CD4-positive, alpha-beta T cell treated with Interleukin-1 beta for 1 hour (primary cell): ENCODE results near the gene MGAT4B.

Experiments
- DNase-seq, 2 donors: peaks; one replicate each; pipeline ENCODE4 v3.0.0-alpha.2; 2020 to 2022

The MGAT4B gene

DNA sequence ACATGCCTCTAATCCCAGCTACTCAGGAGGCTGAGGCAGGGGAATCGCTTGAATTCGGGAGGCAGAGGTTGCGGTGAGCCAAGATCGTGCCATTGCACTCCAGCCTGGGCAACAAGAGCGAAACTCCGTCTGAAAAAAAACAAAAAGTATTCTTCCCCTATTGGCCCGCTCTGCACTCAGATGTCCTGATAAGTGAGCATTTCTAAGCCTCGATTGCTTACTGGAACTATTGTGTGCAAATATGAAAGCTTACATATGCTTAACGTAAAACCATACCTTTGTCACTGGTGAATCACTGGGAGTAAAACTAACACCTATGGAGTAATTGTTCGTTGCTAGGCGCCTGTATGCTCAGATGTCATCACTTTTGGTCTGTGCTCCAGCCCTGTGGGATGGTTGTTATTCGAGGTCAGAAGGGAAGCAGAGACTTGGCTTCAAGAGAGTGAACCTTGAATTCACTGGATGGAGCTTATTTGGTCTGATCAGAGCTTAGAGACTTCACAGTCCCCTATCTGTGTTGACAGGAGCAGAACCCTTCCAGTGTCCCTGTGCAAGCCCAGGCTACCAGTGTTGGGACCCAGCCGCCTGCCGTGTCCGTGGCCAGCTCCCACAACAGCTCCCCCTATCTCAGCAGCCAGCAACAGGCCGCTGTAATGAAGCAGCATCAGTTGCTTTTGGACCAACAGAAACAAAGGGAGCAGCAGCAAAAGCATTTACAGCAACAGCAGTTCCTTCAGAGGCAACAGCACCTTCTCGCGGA is 38.2 kb downstream of the MGAT4B start:
- no peak for DNase-seq

DNA sequence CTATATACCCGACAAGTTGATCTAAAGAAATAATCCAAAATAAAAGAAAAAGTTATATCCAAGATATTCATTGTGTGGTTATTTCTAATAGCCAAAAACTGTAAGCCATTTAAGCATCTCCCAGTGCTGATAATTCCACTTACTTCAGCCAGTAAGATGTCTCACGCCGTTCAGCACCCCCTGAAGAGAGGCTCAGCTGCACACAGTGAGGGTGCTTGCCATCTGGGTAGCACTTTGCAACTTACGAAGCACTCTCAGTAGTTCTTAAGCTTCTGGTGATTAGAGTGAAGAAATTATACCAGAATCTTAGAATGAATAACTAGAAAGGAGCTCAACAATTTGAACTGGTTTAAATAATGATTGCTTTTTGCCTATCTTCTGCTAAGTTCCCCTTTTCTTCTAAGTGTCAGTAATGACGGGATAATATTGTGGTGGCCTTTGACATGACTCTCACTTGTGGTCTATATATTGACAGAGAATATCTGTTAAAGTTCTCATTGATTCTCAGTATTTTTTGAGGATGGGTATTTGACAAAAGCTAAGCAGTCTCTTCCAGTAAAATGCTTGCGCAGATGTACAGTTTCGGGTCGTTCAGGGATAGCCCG is 39.1 kb downstream of the MGAT4B start:
- DNase-seq = no peak

DNA sequence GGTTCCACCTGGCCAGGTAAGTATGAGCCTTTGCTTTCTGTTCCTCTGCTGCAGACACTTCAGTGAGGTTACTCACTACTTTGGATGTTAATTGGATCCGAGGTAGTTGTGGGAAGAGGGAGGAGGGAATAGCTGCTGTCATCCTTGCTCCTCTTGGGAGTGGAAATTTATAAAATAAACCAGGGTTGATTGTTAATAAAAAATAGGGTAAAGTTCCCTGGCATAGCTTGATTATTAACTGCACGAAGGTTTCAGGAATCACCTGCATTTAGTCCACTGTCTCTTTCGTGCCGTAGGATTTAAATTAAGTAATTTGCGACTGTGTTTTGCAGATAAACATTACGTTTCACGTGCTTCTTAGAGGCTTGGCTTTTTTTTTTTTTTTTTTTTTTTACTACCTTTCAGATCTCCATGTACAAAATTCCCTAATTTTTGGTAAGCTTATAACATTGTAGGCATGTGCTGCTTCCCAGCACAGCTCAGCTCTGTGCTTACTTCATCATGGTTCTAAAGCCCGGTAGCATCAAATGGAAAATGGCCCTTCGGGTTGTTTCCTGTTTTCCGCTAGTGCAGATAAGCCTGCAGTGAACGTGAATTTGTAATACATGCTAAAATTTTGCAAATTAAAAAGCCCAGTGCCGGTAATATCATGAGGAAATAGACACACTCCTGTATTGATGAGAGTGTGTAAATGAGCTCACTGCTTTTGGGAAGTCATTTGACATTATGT is 39.8 kb downstream of the MGAT4B start:
- DNase-seq = no peak

DNA sequence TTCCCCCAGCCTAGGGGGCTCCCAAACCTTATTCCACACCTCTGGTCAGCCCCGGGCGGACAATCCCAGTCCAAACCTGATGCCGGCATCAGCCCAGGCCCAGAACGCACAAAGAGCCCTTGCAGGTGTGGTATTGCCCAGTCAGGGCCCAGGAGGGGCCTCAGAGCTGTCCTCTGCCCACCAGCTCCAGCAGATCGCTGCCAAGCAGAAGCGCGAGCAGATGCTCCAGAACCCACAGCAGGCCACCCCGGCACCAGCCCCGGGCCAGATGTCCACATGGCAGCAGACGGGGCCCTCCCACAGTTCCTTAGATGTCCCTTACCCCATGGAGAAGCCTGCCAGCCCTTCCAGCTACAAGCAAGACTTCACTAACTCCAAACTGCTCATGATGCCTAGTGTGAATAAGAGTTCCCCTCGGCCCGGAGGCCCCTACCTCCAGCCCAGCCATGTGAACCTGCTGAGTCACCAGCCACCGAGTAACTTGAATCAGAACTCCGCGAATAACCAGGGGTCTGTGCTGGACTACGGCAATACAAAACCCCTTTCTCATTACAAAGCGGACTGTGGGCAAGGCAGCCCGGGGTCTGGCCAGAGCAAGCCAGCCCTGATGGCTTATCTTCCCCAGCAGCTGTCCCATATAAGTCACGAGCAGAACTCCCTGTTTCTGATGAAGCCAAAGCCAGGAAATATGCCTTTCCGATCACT is 40.5 kb downstream of the MGAT4B start:
- DNase-seq = peak in 1 of 2 donors; percentile 11

DNA sequence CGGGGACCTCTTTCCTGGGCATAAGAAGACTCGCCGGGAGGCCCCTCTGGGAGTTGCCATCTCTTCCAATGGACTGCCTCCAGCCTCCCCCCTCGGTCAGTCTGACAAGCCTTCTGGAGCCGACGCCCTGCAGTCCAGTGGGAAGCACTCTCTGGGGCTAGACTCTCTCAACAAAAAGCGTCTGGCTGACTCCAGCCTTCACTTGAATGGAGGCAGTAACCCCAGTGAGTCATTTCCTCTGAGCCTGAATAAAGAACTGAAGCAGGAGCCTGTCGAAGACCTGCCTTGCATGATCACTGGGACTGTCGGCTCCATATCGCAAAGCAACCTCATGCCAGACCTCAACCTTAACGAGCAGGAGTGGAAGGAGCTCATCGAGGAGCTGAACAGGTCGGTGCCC is 41.3 kb downstream of the MGAT4B start:
- DNase-seq = peak in 1 of 2 donors; percentile 29

DNA sequence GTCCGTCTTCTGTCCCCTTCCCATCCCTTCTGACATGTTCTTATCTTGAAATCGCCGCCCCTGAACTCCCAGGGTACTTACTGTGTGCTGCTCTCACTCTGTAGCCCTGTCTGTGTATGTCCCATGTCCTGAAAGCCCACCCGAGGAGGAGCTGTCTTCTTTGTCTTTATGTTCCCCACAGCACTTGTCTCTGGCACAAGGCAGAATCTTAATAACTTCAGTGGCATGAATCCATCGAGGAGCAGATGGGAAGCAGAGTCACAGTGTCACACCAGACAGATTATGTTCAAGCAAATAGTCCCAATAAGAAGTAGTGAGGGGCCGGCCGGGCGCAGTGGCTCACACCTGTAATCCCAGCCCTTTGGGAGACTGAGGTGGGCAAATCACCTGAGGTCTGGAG is 42.6 kb downstream of the MGAT4B start:
- no peak for DNase-seq

DNA sequence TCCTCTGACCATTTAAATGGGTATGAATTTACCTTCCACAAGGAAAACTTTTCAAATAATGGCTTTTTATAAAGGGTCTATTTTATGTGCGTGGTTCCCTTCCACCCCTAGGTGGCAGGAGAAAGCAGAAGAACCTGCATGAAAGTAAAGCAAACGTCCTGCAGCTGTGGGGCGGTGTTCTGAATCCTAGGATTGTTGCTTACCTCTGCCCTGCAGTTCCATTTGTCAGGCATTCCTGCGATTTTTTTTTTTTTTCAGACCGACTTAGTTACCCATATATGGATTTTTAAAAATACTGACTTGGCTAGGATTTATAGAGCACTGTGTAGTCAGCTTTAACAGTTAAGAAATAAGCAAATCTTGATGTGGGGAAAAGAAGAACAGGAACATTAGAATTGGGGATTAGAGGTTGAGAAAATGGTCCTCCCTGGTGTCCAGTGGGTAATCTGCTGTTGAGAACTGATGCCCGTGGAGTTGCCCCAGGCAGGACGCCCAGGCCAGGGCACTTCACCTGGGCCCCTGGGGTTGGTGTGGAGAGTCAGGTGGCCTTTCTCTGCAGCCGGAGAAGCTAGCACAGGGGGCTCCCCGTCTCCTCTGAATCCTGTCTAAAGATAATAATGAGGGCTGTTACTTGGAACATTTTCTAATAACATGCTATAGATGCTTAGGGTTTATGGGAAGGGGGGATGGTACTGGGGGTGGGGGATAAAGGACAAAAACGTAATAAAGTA is 43.3 kb downstream of the MGAT4B start:
- peak; percentile 59 to 68 for DNase-seq

DNA sequence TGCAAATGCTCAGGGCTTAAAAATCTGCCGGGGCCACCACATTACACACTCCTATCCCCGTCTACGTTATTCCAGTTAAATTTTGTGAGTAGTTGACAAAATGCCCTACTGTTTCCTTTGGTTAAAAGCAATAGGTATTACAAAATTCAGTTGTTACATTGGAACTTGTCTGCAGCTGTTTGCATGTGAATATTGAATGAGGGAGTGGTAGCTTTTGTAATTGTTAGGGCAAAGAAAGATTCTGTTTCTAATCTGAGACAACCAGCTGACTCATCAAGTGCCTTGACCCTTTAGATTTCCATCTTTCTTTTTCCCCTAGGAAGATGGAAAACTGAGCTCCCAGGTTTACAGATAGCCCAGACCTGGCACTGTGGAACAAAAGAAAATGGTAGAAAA is 43.9 kb downstream of the MGAT4B start:
- no peak for DNase-seq

DNA sequence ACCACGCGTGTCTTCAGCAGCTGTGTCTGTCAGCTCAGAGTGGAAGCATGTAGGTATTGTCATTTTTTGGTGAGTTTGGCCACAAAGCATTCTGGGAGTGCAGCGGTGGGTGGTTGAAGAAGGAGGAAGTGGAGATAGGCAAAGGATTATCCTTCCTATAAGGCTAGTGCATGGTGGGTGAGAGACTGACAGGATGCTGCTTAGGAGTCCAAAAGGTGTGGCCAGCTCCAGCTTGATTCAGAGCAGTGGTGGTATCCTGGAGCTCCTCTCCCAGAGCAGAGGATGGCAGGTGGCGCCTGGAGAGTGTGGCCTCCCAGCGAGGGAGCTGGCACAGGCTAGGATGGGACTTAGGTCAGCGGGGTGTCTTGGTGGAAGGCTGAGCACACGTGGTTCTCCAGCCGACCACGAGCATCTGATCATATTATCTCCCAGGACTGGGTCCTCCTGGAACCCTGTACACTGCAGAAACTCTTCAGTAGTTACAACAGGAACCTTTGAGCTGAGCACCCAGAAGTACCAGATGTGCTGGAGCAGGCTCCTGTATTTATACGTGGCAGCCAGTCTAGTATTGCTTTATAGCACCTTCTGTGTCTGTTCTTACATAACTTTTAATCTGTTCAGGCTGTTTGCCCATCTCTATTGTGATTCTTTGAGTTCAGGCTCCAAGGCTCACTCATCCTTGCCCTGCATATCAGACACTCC is 44.4 kb downstream of the MGAT4B start:
- peak; percentile 27 to 35 for DNase-seq

DNA sequence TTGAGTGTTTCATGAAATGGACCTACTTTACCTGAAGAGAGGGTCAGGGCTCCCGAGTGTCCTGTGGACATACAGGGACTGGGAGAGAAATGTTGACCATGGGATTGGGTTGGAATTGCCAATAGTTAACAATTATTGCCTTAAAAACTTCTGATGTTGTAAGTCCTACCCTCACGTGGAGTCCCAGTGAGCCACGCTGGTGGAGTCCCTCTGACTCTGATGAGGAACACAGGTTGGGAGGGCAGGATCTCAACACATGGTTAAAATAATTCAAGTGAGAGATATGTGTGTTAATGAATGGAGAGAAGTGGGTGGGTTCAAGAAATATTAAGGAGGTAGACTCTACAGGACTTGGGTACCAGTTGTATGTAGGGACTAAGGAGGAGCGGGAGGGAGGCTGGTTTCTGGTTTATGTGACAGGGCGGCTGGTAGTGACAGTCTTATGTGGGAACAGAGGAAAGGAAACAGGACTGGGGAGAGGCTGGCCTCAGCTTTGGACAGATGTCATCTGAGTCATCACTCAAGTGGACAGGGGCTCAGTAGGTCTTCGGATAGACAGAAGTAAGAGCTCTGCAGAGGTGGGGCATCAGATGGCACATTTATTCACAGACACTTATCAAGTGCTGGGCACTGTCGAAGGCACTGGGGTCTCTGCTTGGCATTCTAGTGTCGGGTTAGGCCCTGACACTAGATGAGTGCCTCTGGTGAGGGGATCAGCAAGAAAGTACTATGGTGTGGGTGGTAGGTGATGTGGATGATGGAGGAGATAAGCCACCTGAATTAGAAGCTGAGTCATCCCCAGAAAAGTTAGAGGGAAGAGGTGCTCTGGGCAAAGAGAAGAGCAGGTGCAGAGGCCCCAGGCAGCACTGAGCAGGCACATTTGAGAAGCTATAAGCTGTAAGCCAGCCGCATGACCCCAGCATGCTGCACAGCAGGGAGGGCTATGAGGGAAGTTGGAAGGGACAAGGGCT is 46.8 kb downstream of the MGAT4B start:
- no peak for DNase-seq

DNA sequence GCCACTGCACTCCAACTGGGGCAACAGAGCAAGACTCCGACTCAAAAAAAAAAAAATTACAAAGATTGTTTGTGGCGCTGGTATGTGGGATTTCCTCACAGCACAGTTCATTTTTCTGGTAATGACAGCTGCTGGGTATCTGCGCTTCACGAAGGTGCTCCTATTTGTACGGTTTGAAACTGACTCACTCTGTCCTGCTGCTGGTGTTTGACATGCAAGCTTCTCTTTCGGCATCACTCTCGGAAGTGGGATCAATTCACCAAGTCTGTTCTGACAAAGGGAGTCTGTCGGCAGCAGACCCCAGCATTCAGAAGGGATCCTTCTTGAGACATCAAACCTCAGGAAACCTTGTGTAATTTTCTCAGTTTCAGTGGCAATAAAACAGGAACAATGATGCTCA is 47.7 kb downstream of the MGAT4B start:
- no peak for DNase-seq

DNA sequence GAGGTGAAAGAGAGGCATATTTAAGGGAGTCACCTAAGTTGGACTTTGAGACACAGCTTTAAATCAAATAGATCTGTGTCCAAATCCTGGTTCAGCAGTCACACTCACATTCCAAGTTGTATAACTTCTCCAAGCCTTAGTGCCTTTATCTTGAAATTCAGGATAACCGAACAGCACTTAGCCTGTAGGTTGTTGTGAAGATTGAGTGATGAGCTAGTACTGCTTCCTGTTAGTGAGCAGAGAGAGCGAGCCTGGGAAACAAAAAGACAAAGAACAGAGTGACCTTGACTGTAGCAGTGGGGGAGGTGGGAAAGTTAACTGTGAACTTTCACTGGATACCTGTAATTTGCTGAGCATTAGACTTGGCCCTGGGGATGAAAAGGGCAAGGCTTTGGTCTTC is 51.6 kb downstream of the MGAT4B start:
- no peak for DNase-seq

DNA sequence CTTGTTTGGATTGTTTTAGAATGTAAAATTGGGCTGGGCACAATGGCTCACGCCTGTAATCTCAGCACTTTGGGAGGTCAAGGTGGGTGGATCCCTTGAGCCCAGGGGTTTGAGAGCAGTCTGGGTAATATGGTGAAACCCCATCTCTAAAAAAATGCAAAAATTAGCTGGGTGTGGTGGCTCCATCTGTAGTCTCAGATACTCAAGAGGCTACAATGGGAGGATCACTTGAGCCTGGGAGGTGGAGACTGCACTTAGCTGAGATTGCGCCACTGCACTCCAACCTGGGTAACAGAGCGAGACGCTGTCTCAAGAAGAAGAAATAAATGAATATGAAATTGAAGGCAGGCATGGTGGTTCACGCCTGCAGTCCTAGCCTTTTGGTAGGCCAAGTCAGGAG is 52.7 kb downstream of the MGAT4B start:
- DNase-seq = no peak

DNA sequence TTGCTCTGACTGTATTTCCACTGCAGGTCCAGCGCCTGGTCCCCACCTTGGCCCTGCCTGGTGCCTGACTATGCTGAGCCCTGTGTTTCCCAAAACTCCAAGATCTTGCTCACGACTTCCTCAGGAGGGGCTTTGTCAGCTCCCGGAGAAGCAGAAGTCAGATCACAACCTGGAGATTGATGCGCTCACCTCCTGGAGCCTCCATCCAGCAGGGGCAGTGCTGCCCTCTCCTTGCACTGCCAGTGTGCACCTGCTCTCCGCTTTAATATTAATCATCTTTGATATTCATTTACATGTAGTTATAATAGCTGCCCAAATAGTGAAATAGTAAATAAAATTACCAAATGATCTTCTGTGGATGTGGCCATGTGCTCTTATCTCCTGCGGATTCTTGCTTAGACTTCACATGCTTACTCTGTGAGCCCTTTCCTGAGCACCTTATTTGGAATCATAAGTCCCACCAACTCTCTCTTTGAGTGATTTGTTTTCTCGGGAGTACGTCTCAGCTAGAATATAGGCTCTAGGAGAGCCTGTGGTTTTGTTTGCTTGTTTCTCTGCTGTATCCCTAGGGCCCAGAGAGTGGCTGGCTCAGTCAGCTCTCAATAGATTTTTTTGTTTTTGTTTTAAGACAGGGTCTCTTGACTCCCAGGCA is 56.7 kb downstream of the MGAT4B start:
- no peak for DNase-seq

DNA sequence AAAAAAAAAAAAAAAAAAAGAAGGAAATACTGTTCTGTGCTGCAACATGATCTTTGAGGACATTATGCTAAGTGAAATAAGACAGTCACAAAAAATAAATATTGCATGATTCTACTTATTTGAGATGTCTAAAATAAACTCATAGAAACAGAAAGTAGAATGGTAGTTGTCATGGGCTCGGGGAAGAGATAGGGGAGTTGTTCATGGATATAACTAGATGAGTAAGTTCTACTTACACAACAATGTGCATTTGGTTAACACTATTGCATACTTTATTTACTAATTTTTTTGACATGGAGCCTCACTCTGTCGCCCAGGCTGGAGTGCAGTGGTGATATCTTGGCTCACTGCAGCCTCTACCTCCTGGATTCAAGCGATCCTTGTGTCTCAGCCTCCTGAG is 58.9 kb downstream of the MGAT4B start:
- no peak for DNase-seq
